NB4 (cell line): ENCODE results near the gene INPP5F.

Experiments
- DNase-seq: peaks from one replicate; pipeline ENCODE4 v3.0.0; 2010; ENCODE audit warnings: low read depth
- H3K4me3 ChIP-seq: one replicate; pipeline ENCODE4 v1.5.1; 2011; ENCODE audit warnings: mild to moderate bottlenecking, low read depth, low read length, moderate library complexity
- CTCF ChIP-seq: IDR thresholded peaks from one replicate; pipeline ENCODE4 v1.5.1; 2012; ENCODE audit warnings: low read depth, low read length
- MAX ChIP-seq: IDR thresholded peaks from 2 replicates; pipeline ENCODE4 v1.6.1; 2011; ENCODE audit warnings: low read depth, low read length
- MYC ChIP-seq: IDR thresholded peaks from 2 replicates; pipeline ENCODE4 v1.6.1; 2011; ENCODE audit warnings: low read depth, low read length
- POLR2A ChIP-seq: IDR thresholded peaks from 2 replicates; pipeline ENCODE4 v1.6.1; 2011; ENCODE audit warnings: mild to moderate bottlenecking; ENCODE audit not compliant: insufficient read length; ENCODE audit errors: extremely low read depth

INPP5F gene

GRCh38 chr10:119691726-119692125 is 34.1 kb upstream of the INPP5F start:
- no peak overlapping the region for H3K4me3 ChIP-seq
- no peak for DNase-seq
- no peak for TF ChIP-seq MAX
- TF ChIP-seq MYC: no peak
- no peak for TF ChIP-seq POLR2A
- no peak for TF ChIP-seq CTCF

GRCh38 chr10:119693262-119693957 is 32.4 kb upstream of the INPP5F start:
- TF ChIP-seq MYC (no peak), CTCF (no peak), MAX (0 out of 2 replicates have a peak, but pooled peaks have one; percentile 16)
- no peak overlapping the region for H3K4me3 ChIP-seq
- DNase-seq: peak; percentile 36

- DNase-seq: no peak
- no peak for TF ChIP-seq POLR2A
- TF ChIP-seq MAX: no peak
- TF ChIP-seq CTCF: no peak
- TF ChIP-seq MYC: no peak
- H3K4me3 ChIP-seq: no peak overlapping the region
Observed at GRCh38 chr10:119694608-119695007, 31.2 kb upstream of the INPP5F start.

GRCh38 chr10:119700321-119700954 is 25.4 kb upstream of the INPP5F start:
- peak; percentile 53 for DNase-seq
- H3K4me3 ChIP-seq: no peak overlapping the region
- no peak for TF ChIP-seq CTCF
- TF ChIP-seq MYC: no peak
- no peak for TF ChIP-seq MAX
- no peak for TF ChIP-seq POLR2A

GRCh38 chr10:119701861-119702260 is 24.0 kb upstream of the INPP5F start:
- no peak overlapping the region for H3K4me3 ChIP-seq
- DNase-seq: no peak
- no peak for TF ChIP-seq MYC

GRCh38 chr10:119702583-119702982 is 23.3 kb upstream of the INPP5F start:
- no peak overlapping the region for H3K4me3 ChIP-seq
- TF ChIP-seq POLR2A: no peak
- no peak for TF ChIP-seq MYC
- TF ChIP-seq MAX: no peak
- TF ChIP-seq CTCF: no peak

More at GRCh38 chr10:119702583-119702982, 23.3 kb upstream of the INPP5F start:
- no peak for DNase-seq
